Stimulated activated CD8-positive, alpha-beta memory T cell treated with anti-CD3 and anti-CD28 coated beads, Interleukin-15, amount 100 ng/mL, for 24 hours (primary cell): ENCODE measurements around the gene GOSR1.

ENCODE experiments used
- DNase-seq: peaks from one replicate; pipeline ENCODE4 v3.0.0-alpha.2; 2020; ENCODE audit warnings: low read depth

Gene GOSR1

DNA sequence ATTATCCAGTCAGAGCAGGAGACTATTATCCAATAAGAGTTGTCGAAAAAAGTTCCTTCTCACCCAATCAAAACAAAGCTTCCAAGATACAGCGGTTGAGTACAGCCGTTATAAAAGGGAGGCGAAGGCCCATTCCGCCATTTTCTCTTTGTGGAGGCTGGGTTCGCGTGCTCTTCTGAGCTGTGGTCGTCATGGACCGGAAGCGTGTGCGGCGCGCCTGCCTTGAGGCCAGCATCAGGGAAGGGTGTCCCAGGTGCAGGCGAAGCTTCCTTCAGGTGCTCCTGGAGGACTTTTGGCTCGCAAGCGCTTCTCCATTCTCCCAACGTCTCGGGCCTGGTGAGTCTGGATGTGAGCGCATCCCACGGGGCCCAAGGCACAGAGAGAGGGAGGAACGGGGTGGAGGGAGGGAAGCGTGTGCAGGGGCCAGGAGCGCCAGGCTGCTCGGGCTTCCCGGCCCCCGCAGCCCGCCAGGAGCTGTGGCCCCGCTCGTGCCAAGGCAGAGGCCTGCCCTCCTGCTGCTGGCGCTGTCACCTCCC lies 99.2 kb downstream of the GOSR1 start:
- no peak for DNase-seq
